Loucy (cell line): Measurements from ENCODE around the gene BMPR1B.

Source experiments
- H2AFZ ChIP-seq: fragments of 200-600 bp; sonication (generic); 2 replicates; pipeline ENCODE4 v1.6.0; 2016; ENCODE audit warnings: antibody characterized with exemption, mild to moderate bottlenecking, low read length, moderate library complexity
- H3F3A ChIP-seq: fragments of 200-600 bp; 2 replicates; pipeline ENCODE4 v1.6.0; 2016; ENCODE audit warnings: antibody characterized with exemption, low read depth, mild to moderate bottlenecking
- H3K27me3 ChIP-seq: fragments of 200-600 bp; sonication (generic); 2 replicates; pipeline ENCODE4 v1.6.1; 2014; ENCODE audit warnings: low read length, mild to moderate bottlenecking; ENCODE audit not compliant: insufficient read depth, poor library complexity, severe bottlenecking
- H3K36me3 ChIP-seq: fragments of 200-600 bp; sonication (generic); 2 replicates; pipeline ENCODE4 v1.6.1; 2016; ENCODE audit warnings: low read length; ENCODE audit not compliant: insufficient read depth
- H3K4me1 ChIP-seq: fragments of 200-600 bp; sonication (generic); 2 replicates; pipeline ENCODE4 v1.5.1; 2014; ENCODE audit warnings: low read length, mild to moderate bottlenecking; ENCODE audit not compliant: insufficient read depth, poor library complexity, severe bottlenecking
- H3K4me2 ChIP-seq: fragments of 200-600 bp; sonication (generic); 2 replicates; pipeline ENCODE4 v1.6.0; 2014; ENCODE audit warnings: antibody characterized with exemption, low read length, low read depth, mild to moderate bottlenecking; ENCODE audit not compliant: poor library complexity, severe bottlenecking
- H3K4me3 ChIP-seq: fragments of 200-600 bp; sonication (generic); 2 replicates; pipeline ENCODE4 v1.5.1; 2014; ENCODE audit warnings: low read length, mild to moderate bottlenecking, mixed read lengths; ENCODE audit not compliant: poor library complexity, severe bottlenecking
- H3K79me2 ChIP-seq: fragments of 200-600 bp; sonication (generic); 2 replicates; pipeline ENCODE4 v1.6.1; 2014; ENCODE audit warnings: low read length; ENCODE audit not compliant: insufficient read depth
- H3K9ac ChIP-seq: fragments of 200-600 bp; sonication (generic); 2 replicates; pipeline ENCODE4 v1.6.0; 2014; ENCODE audit warnings: mild to moderate bottlenecking, low read depth, low read length, moderate library complexity; ENCODE audit not compliant: poor library complexity, severe bottlenecking
- H3K9me2 ChIP-seq: fragments of 200-600 bp; sonication (generic); replicated peaks from 2 replicates; pipeline ENCODE4 v1.6.1; 2016; ENCODE audit warnings: low read depth, low read length, mixed read lengths
- H3K9me3 ChIP-seq: fragments of 200-600 bp; sonication (generic); 2 replicates; pipeline ENCODE4 v1.6.1; 2014; ENCODE audit warnings: mild to moderate bottlenecking, antibody characterized with exemption, low read length, low read depth; ENCODE audit not compliant: insufficient read depth
- H4K20me1 ChIP-seq: fragments of 200-600 bp; sonication (generic); 2 replicates; pipeline ENCODE4 v1.6.0; 2014; ENCODE audit warnings: antibody characterized with exemption, low read length, mild to moderate bottlenecking; ENCODE audit not compliant: insufficient read depth, poor library complexity, severe bottlenecking
- CTCF ChIP-seq: fragments of 200-600 bp; sonication (generic); conservative IDR thresholded peaks from 2 replicates; pipeline ENCODE4 v1.5.1; 2014; ENCODE audit warnings: mild to moderate bottlenecking, antibody characterized with exemption, low read length
- EZH2phosphoT487 ChIP-seq: fragments of 200-600 bp; IDR thresholded peaks from 2 replicates; pipeline ENCODE4 v1.6.1; 2018; ENCODE audit warnings: antibody characterized with exemption, mild to moderate bottlenecking, moderate library complexity, borderline replicate concordance

Gene BMPR1B

GRCh38 chr4:94724016-94724790 is 33.6 kb upstream of the BMPR1B start:
- Histone ChIP-seq H3F3A (no peaks in the 10 kb centered on the region), H3K27me3 (no peaks in the 10 kb centered on the region), H3K9me2 (no peaks in the 10 kb centered on the region), H3K79me2 (no peaks in the 10 kb centered on the region), H3K9me3 (no peaks in the 10 kb centered on the region), H3K4me3 (no peak overlapping the region), H3K4me1 (no peaks in the 10 kb centered on the region), H3K36me3 (no peaks in the 10 kb centered on the region), H2AFZ (no peak overlapping the region), H3K4me2 (no peak overlapping the region), H3K9ac (no peak overlapping the region), H4K20me1 (no peaks in the 10 kb centered on the region)
- TF ChIP-seq CTCF: no peak
- TF ChIP-seq EZH2phosphoT487: no peak

- Histone ChIP-seq H3K9me2 (no peaks in the 10 kb centered on the region), H3K4me3 (no peak overlapping the region), H3K27me3 (no peaks in the 10 kb centered on the region), H2AFZ (no peak overlapping the region), H3K9me3 (no peaks in the 10 kb centered on the region), H3K9ac (no peak overlapping the region), H4K20me1 (no peaks in the 10 kb centered on the region), H3K79me2 (no peaks in the 10 kb centered on the region), H3K4me2 (no peak overlapping the region), H3K4me1 (no peaks in the 10 kb centered on the region), H3K36me3 (no peaks in the 10 kb centered on the region), H3F3A (no peaks in the 10 kb centered on the region)
- TF ChIP-seq EZH2phosphoT487 (no peak), CTCF (no peak)
These were observed 31.1 kb upstream of the BMPR1B start for GRCh38 chr4:94726524-94727123.

- no peak overlapping the region for H2AFZ ChIP-seq
- TF ChIP-seq CTCF (no peak), EZH2phosphoT487 (no peak)
- H3K9ac ChIP-seq: no peak overlapping the region
- H3K9me2 ChIP-seq: no peaks in the 10 kb centered on the region
- no peaks in the 10 kb centered on the region for H3K27me3 ChIP-seq
- no peak overlapping the region for H3K4me2 ChIP-seq
- H3K9me3 ChIP-seq: no peaks in the 10 kb centered on the region
- H3K79me2 ChIP-seq: no peaks in the 10 kb centered on the region
- H3K4me3 ChIP-seq: no peak overlapping the region
- no peaks in the 10 kb centered on the region for H4K20me1 ChIP-seq
- no peaks in the 10 kb centered on the region for H3K4me1 ChIP-seq
- no peaks in the 10 kb centered on the region for H3K36me3 ChIP-seq
- H3F3A ChIP-seq: no peaks in the 10 kb centered on the region
These were observed 29.5 kb upstream of the BMPR1B start for GRCh38 chr4:94728056-94728766.
